ENCODE data around the gene LIN7B. TPM values are rescaled to one million over a fixed set of nuclear protein-coding genes. Genes with fewer than 3 reads are reported as not detected.

Gene LIN7B, protein sequence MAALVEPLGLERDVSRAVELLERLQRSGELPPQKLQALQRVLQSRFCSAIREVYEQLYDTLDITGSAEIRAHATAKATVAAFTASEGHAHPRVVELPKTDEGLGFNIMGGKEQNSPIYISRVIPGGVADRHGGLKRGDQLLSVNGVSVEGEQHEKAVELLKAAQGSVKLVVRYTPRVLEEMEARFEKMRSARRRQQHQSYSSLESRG
- 5.7 to 7.1 TPM (median 6.7 TPM) in 5 replicates for total RNA-seq (2022; extraction: Qiagen RNA extraction; ENCODE audit: low read depth)

DNA sequence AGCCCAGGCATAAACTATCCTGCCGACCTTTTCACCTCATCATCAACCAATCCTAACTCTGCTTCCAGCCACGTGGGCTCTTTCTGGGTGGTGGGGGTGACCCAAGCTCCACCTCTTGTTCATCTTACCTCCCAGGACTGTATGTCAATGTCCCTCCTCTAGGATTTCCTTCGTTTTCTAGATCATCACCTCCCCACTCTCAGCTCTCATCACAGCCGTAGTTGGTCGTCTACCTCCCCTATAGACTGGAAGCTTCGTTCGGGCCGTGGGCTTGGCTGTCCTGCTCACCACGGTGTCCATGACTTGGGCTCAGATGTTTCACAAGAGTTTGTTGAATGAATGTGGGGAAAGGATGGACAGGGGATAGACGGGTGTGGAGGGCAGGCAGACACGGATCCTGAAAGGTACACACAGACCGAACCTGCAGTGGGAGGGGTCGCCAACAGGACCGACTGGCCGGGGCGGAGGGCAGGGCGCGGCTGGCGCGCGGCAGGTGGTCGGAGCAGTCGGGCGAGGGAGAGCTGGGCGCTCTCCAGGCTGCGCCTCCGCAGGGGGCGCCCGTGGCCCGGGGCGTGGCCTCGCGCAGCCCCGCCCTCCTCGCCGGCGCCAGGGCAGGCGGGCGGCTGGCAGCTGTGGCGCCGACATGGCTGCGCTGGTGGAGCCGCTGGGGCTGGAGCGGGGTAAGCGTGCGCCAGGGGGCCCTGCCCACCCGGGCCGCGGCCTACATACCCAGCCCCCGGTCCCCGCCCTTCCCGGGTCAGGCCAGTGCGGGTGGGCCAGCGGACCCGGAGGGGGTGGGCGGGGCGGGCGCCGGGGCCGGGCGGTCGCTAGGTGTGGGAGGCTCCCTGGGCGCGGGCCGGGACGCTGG is at the start of gene LIN7B:
LIN7B (plus strand) TSS at position 609 of the 868 bp plus-strand sequence; CDS start at position 644, 35 bp downstream.

DNA sequence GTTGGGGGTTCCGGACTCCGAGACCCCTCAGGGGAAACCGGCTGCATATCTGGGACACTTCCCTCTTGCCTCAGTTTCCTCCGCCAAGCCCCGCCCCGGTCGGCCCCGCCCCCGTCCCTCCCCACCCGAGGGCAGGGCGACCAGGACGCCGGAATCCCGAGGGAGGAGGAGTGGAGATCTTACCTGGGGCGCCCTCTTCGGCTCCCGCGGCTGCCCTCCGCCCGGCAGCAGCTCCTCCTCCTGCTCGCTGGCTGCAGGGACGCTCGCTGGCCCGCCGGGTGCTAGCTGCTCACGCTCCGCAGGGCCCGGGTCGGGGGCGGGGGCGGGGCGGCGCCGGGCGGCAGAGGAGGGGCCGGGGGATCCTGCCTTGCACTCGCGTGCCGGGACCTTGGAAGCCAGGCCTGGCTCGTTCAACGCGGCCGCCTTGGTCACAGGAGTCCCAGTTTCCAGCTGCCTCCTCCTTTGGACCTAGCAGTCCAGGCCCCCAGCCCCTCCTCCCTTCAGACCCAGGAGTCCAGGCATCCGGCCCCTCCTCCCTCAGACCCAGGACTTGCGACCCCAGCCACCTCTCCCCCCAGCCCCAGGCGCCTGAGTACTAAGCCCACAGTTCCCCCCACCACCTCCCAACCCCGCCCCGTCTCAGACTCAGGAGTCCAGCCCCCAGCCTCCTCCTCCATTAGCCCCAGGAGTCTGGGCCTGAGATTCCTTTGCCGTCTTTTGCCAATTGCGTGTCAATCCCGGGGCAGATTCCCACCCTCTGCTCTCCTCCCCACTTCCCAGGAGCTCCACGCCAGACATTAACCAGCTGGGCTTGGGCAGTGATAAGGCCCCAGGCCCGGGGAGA is 49.2 kb upstream of the LIN7B start, which contains the start of gene NTF4:
NTF4 (minus strand) TSS at position 51 of the 844 bp plus-strand sequence. CDS start 2,821 bp downstream, outside the sequence.

DNA sequence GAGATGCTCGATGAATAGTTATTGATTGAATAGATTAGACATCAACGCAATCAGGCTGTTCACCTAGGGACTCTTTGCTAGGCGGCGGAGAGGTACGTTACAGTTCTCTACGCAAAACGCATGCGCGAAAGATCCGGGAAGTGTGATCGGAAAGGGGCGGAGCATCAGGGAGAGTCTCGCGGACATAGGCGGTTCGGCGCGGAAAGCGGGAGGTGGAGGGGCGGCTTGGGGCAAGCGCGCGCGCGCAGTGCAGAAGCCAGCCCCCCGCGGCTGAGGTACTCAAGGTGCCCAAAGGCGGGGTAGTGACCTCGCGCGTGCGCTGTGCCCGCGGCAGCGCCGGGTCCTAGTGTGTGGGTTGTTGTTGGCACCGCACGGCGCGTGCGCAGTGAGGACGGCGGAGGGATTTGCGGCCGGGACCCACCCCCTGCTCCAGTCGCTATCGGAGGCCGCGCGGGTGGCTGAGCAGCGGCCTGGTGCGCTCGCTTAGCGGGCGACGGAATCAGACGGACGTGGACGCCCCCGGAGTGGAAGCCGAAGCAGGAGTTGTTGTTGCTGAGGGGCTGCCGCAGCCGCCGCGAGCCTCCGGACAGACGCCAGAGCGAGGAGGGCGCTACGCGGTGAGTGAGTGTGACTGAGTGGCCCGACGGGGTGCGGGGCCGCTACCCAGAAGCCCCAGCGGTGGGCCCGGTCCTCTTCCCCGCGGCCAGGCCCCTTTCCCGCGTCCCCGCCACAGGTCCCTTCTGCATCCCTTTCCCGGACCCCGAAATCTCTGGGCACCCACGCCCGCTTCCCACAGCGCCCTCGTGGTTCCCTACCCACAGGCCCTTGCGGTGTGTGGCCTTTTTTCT is 28.9 kb upstream of the LIN7B start, which contains the start of gene SNRNP70:
SNRNP70 (plus strand) TSS at position 432 of the 848 bp plus-strand sequence. CDS start 964 bp downstream, outside the sequence.

DNA sequence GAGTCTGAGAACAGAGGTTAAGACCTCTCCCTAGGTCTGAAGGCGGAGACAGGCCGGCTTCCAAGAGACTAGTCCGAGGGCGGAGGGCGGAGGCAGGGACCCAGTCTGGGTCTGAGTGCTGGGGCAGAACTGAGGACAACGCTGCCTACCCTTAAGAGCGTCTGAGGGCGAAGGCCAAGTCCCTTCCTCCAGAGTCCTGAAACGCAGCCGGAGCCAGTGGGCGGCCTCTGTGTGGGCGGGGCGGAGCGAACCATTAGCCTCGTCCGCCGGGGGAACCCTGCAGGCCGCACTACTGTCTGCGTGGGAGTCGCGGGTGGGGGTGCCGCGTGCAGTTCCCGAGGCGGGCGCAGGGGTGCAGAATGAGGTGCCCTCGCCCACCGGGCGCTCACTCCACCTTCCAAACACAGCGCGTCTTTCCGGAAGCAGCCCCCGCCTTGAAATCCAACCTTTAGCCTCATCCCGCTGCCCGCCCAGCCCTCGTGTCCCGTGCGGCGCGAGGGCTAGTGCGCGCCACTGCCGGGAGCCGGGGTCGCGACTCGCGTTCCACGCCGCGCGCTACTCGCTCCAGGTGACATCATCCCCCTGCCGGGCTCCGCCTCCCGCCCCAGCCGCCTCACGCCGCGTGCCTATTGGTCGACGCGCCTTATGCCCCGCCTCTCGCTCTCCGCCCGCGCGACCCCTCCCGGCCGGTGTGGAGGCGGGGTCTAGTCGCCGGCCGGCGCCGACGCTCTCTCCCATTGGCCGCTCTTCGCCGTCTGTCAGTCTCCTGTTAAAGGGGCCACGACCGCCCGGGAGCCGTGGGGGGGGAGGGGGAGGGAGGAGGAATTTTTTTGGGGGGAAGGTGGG is 4.6 kb downstream of the LIN7B start, which contains the start of gene C19orf73:
C19orf73 (minus strand) TSS at position 579 of the 846 bp plus-strand sequence; CDS start at position 458, 121 bp downstream.

DNA sequence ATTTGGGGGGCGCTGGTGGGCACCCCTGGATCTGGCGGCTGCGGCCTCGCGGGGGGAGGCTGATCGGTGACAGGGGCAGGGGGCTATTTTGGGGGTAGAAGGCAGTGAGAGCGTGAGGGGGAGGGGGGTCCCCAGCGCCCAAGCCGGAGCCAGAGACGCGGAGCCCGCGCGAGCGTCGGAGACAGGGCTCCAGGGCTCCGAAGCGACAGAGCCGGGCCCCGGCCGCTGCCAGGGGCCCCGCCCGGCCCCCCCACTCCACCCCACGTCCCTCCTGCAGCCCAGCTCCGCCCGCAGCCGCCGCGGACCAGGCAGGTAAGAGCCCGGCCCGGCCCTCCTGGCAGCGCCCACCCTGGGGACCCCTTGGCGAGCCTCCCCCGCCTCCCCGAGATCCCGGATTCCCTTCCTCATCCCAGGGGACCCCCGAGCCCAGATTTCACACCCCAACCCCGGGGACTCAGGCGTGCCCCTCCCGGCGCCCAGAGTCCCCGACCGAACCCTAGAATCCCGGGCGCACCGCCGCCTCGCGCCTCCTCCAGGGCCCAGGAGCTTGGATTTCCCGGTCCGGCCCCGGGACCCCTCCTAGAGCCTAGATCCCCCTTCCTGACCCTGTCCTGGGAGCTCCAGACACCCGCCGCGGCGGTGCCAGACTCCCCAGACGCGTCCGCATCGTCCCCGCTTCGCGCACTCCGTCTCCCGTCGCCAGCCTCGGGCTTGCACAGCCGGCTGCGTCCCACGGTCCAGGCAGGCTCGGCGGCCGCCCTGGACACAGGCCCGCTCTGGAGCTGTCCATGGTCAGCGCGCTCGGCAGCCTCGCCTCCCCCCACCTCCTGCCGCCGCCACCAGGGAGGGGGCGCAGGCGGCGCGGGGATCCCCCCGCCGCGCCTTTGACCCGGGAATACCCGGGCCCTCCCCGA is 5.5 kb downstream of the LIN7B start, which contains the start of gene PPFIA3:
PPFIA3 (plus strand) TSS at position 134 of the 914 bp plus-strand sequence. CDS start 8,330 bp downstream, outside the sequence.

DNA sequence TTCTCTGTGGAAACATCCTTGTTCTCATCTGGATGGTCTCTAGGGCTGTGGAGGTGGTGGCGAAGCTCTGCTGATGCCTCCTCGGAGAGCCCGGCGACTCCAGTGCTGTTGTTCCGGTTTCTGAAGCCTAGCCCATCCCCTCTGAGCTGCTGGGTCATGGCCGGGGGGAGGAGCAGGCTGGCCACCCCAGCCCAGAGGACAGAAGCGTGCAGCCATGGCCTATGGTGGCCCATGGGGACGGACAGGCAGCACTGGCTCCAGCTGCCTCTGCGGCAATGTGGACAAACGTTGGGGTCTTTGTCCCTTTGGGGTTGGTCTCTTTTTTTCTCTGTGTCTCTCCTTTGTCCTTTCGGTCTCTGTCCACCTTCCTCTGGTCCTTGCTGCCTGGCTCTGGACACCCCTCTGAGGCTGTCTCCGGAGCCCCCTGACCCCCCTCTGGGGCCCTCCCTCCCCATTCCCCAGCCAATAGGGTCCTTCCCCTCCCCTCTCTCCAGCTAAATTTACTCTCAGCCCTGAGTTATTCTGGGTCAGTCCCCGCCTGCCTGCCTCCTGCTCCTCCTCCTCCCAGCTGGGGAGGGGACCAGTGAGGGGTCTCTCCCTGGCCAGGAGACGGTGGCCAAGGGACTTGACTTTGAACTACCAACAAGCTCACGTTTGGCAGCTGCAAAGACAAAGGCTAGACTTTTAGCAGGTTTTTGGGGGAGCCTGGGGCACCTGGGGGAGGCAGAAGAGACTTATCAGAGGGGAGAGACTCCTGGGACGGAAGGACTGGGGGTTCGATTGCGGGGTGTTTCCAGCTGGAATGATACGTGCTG is 41.0 kb downstream of the LIN7B start, which contains the start of gene HRC:
HRC (minus strand) TSS at position 392 of the 815 bp plus-strand sequence; CDS start at position 233, 159 bp downstream.

DNA sequence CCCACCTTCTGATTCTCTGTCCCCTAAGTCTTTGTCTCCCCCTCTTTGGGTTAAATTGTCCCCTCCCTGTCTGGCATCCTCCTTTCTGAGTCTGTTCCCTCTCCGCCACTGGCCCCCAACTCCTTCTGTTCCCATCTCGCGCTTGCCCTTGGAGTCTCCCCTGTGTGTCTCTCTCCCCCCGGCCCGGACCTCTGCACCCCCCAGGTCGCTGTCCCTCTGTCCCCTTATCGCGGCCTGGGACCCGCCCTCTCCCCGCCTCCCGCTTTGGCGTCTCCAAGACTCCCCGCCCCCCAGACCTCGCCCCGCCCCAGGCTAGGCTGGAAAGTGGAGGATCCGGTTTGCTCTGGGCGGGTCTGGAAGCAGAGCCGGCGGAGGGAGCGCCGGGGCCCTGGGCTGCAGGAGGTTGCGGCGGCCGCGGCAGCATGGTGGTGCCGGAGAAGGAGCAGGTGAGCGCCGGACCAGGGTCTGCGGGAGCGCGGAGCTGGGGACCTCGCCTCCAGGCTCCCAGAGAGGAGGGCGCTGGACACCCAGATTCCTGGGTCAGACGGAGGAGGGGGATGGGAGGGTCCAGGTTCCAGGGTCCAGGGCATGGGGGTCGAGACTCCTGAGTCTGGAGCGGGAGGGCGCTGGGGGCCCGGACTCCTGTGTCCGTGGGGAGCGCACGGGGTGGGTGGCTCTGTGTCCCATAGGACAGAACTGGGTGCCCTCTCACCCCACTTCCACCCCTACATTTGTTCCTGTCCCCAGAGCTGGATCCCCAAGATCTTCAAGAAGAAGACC is 43.5 kb downstream of the LIN7B start, which contains the start of gene TRPM4:
TRPM4 (plus strand) TSS at position 348 of the 780 bp plus-strand sequence; CDS start at position 423, 75 bp downstream.

Other genes starting within 250 kb of the LIN7B start
- 1.1 to 2.2 TPM (median 1.5 TPM) in 5 replicates for gene PLEKHA4, start 245.8 kb upstream of the LIN7B start, total RNA-seq (2022; extraction: Qiagen RNA extraction; ENCODE audit: low read depth)
- 84.1 to 116 TPM (median 94.2 TPM) in 5 replicates for gene PPP1R15A, start 241.9 kb upstream of the LIN7B start, total RNA-seq (2022; extraction: Qiagen RNA extraction; ENCODE audit: low read depth)
- not detected in 5 replicates for gene TULP2, start 215.6 kb upstream of the LIN7B start, total RNA-seq (2022; extraction: Qiagen RNA extraction; ENCODE audit: low read depth)
- 193 to 220 TPM (median 200 TPM) in 5 replicates for gene NUCB1, start 214.1 kb upstream of the LIN7B start, total RNA-seq (2022; extraction: Qiagen RNA extraction; ENCODE audit: low read depth)
- gene DHDH, start 180.7 kb upstream of the LIN7B start, total RNA-seq (2022; extraction: Qiagen RNA extraction; ENCODE audit: low read depth): 1.2 to 2.7 TPM (median 1.7 TPM) in 5 replicates
- 267 to 409 TPM (median 344 TPM) in 5 replicates for gene BAX, start 159.5 kb upstream of the LIN7B start, total RNA-seq (2022; extraction: Qiagen RNA extraction; ENCODE audit: low read depth)
- 16,193 to 24,145 TPM (median 18,864 TPM) in 5 replicates for gene FTL, start 149.1 kb upstream of the LIN7B start, total RNA-seq (2022; extraction: Qiagen RNA extraction; ENCODE audit: low read depth)
- 16.8 to 21.1 TPM (median 19.5 TPM) in 5 replicates for gene GYS1, start 121.1 kb upstream of the LIN7B start, total RNA-seq (2022; extraction: Qiagen RNA extraction; ENCODE audit: low read depth)
- 214 to 245 TPM (median 232 TPM) in 5 replicates for gene RUVBL2, start 120.5 kb upstream of the LIN7B start, total RNA-seq (2022; extraction: Qiagen RNA extraction; ENCODE audit: low read depth)
- gene LHB, start 97.3 kb upstream of the LIN7B start, total RNA-seq (2022; extraction: Qiagen RNA extraction; ENCODE audit: low read depth): not detected in 5 replicates
- gene CGB3, start 90.0 kb upstream of the LIN7B start, total RNA-seq (2022; extraction: Qiagen RNA extraction; ENCODE audit: low read depth): 0.38 TPM in 1 of 5 replicates, not detected in the others
- 0.26 to 0.34 TPM (median 0.26 TPM) in 3 of 5 replicates, not detected in the others for gene CGB2, start 82.5 kb upstream of the LIN7B start, total RNA-seq (2022; extraction: Qiagen RNA extraction; ENCODE audit: low read depth)
- 0.21 TPM in 1 of 5 replicates, not detected in the others for gene CGB1, start 77.5 kb upstream of the LIN7B start, total RNA-seq (2022; extraction: Qiagen RNA extraction; ENCODE audit: low read depth)
- gene CGB5, start 70.5 kb upstream of the LIN7B start, total RNA-seq (2022; extraction: Qiagen RNA extraction; ENCODE audit: low read depth): 0.59 to 2.7 TPM (median 1.2 TPM) in 5 replicates
- 1.9 to 3.4 TPM (median 2.0 TPM) in 5 replicates for gene CGB8, start 65.3 kb upstream of the LIN7B start, total RNA-seq (2022; extraction: Qiagen RNA extraction; ENCODE audit: low read depth)
- gene CGB7, start 56.6 kb upstream of the LIN7B start, total RNA-seq (2022; extraction: Qiagen RNA extraction; ENCODE audit: low read depth): 0.21 to 0.97 TPM (median 0.55 TPM) in 4 of 5 replicates, not detected in the other
- gene NTF4, start 49.6 kb upstream of the LIN7B start, total RNA-seq (2022; extraction: Qiagen RNA extraction; ENCODE audit: low read depth): 0.42 to 0.61 TPM (median 0.54 TPM) in 5 replicates
- gene KCNA7, start 41.7 kb upstream of the LIN7B start, total RNA-seq (2022; extraction: Qiagen RNA extraction; ENCODE audit: low read depth): not detected in 5 replicates
- gene SNRNP70, start 28.9 kb upstream of the LIN7B start, total RNA-seq (2022; extraction: Qiagen RNA extraction; ENCODE audit: low read depth): 302 to 324 TPM (median 319 TPM) in 5 replicates
- 1.5 to 2.5 TPM (median 1.6 TPM) in 5 replicates for gene C19orf73, start 4.8 kb downstream of the LIN7B start, total RNA-seq (2022; extraction: Qiagen RNA extraction; ENCODE audit: low read depth)
- gene PPFIA3, start 5.2 kb downstream of the LIN7B start, total RNA-seq (2022; extraction: Qiagen RNA extraction; ENCODE audit: low read depth): 4.5 to 8.8 TPM (median 8.1 TPM) in 5 replicates
- gene HRC, start 41.0 kb downstream of the LIN7B start, total RNA-seq (2022; extraction: Qiagen RNA extraction; ENCODE audit: low read depth): 0.06 TPM in 2 of 5 replicates, not detected in the others
- gene TRPM4, start 43.4 kb downstream of the LIN7B start, total RNA-seq (2022; extraction: Qiagen RNA extraction; ENCODE audit: low read depth): 6.9 to 10.2 TPM (median 8.4 TPM) in 5 replicates
- 0.62 to 1.6 TPM (median 0.81 TPM) in 5 replicates for gene SLC6A16, start 210.8 kb downstream of the LIN7B start, total RNA-seq (2022; extraction: Qiagen RNA extraction; ENCODE audit: low read depth)
- gene CD37, start 221.0 kb downstream of the LIN7B start, total RNA-seq (2022; extraction: Qiagen RNA extraction; ENCODE audit: low read depth): not detected in 5 replicates
- 12.6 to 19.1 TPM (median 17.7 TPM) in 5 replicates for gene TEAD2, start 248.0 kb downstream of the LIN7B start, total RNA-seq (2022; extraction: Qiagen RNA extraction; ENCODE audit: low read depth)
- gene DKKL1, start 249.5 kb downstream of the LIN7B start, total RNA-seq (2022; extraction: Qiagen RNA extraction; ENCODE audit: low read depth): 0.70 to 1.1 TPM (median 0.89 TPM) in 5 replicates

Measured in A549 treated with GW870086 at 1 μM for 4 hours (cell line).